HG03108 (cell line): ENCODE data around the gene LTF.

ENCODE experiments used
- ATAC-seq: cut with Tn5 transposase; IDR thresholded peaks from one replicate; pipeline ENCODE4 v1.9.1; 2021; ENCODE audit warnings: moderate library complexity; ENCODE audit not compliant: unreplicated experiment

Gene LTF

GRCh38 chr3:46491089-46492070 lies 26.7 kb upstream of the LTF start:
- no peak for ATAC-seq

- ATAC-seq: no peak
These were observed 25.8 kb upstream of the LTF start for GRCh38 chr3:46490338-46491084.

GRCh38 chr3:46489875-46490274 lies 25.2 kb upstream of the LTF start:
- ATAC-seq: no peak

- no peak for ATAC-seq
These were observed 24.7 kb upstream of the LTF start for GRCh38 chr3:46489381-46489780.

GRCh38 chr3:46488735-46489361 lies 24.1 kb upstream of the LTF start:
- peak; percentile 87 for ATAC-seq

- no peak for ATAC-seq
These were observed 21.1 kb upstream of the LTF start for GRCh38 chr3:46485779-46486175.

- ATAC-seq: no peak
These were observed 20.4 kb upstream of the LTF start for GRCh38 chr3:46484911-46485778.

- ATAC-seq: no peak
These were observed 19.7 kb upstream of the LTF start for GRCh38 chr3:46484388-46484787.

- ATAC-seq: no peak
These were observed 19.1 kb upstream of the LTF start for GRCh38 chr3:46483825-46484224.

GRCh38 chr3:46482632-46483350 lies 18.1 kb upstream of the LTF start:
- ATAC-seq: no peak

- ATAC-seq: no peak
These were observed 16.9 kb upstream of the LTF start for GRCh38 chr3:46481636-46482035.

- no peak for ATAC-seq
These were observed 15.9 kb upstream of the LTF start for GRCh38 chr3:46480491-46481195.

- no peak for ATAC-seq
These were observed 15.0 kb upstream of the LTF start for GRCh38 chr3:46479696-46480095.

- no peak for ATAC-seq
These were observed 14.3 kb upstream of the LTF start for GRCh38 chr3:46479021-46479420.

- ATAC-seq: no peak
These were observed 13.6 kb upstream of the LTF start for GRCh38 chr3:46478341-46478740.

- ATAC-seq: no peak
These were observed 13.1 kb upstream of the LTF start for GRCh38 chr3:46477756-46478155.

GRCh38 chr3:46477145-46477544 lies 12.4 kb upstream of the LTF start:
- no peak for ATAC-seq

GRCh38 chr3:46472736-46473135 lies 8.0 kb upstream of the LTF start:
- no peak for ATAC-seq

- no peak for ATAC-seq
These were observed 6.7 kb upstream of the LTF start for GRCh38 chr3:46471371-46471914.
